NCI-H748 treated with DMSO at 0.1 percent for 48 hours (cell line): ENCODE data around the gene CLMN.

Source experiments
- DNase-seq: peaks from one replicate; lab custom pipeline; 2025; lab: John Stamatoyannopoulos, UW

CLMN gene, protein sequence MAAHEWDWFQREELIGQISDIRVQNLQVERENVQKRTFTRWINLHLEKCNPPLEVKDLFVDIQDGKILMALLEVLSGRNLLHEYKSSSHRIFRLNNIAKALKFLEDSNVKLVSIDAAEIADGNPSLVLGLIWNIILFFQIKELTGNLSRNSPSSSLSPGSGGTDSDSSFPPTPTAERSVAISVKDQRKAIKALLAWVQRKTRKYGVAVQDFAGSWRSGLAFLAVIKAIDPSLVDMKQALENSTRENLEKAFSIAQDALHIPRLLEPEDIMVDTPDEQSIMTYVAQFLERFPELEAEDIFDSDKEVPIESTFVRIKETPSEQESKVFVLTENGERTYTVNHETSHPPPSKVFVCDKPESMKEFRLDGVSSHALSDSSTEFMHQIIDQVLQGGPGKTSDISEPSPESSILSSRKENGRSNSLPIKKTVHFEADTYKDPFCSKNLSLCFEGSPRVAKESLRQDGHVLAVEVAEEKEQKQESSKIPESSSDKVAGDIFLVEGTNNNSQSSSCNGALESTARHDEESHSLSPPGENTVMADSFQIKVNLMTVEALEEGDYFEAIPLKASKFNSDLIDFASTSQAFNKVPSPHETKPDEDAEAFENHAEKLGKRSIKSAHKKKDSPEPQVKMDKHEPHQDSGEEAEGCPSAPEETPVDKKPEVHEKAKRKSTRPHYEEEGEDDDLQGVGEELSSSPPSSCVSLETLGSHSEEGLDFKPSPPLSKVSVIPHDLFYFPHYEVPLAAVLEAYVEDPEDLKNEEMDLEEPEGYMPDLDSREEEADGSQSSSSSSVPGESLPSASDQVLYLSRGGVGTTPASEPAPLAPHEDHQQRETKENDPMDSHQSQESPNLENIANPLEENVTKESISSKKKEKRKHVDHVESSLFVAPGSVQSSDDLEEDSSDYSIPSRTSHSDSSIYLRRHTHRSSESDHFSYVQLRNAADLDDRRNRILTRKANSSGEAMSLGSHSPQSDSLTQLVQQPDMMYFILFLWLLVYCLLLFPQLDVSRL

DNA sequence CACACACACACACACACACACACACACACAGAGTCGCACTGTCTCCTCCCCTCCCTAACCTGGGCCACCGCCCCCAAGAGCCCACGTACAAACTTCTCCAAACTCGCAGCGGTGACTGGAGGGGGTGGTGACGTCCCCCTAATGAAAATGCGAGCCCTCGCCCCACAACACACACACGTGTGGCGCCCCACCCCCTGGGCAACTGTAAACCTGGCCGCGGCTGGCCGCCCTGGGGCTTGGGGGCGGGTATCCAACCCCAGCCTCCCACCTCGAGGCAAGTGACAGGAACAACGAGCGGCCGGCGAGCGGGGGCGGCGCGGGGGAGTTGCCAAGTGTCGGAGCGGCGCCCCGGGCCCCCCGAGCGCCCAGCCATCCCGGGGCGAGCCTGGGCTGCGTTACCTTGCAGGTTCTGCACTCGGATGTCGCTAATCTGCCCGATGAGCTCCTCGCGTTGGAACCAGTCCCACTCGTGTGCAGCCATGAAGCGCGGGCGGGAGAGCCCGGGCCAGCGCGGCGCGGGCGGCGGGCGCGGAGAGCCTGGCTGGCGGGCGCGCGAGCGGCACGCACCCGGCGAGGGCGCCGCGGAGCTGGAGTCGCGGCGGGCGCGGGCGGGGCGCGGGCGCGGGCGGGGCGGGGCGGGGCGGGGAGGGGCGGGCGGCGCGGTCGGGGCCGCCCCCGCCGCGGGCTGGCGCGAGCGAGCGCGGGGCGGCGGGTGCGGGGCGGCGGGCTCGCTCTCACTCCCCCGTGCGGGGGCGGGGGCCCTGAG, at the start of gene CLMN:
TSS of gene CLMN (minus strand) at position 597 of the 766 bp plus-strand sequence. CDS start at position 481, 116 bp downstream.
- peak; percentile 65 for DNase-seq

DNA sequence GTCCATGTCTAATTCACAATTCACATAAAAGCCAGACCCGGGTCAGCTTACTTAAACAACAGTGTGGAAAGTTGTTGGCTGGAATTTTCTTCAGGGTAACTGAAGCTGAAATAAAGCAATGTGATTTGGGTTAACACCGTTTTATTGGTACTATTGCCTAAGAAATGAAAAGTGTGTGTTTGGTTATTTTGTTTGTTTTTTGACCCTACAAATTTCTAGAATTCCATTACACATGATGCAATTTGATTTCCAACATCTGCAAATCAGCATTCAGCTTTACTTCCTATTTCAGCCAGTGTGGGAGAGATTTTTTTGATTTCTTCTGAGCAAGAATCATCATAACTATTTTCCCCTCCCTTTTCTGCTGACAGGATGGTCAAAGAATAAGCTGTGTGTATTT, 45.7 kb upstream of the CLMN start:
- DNase-seq: no peak

DNA sequence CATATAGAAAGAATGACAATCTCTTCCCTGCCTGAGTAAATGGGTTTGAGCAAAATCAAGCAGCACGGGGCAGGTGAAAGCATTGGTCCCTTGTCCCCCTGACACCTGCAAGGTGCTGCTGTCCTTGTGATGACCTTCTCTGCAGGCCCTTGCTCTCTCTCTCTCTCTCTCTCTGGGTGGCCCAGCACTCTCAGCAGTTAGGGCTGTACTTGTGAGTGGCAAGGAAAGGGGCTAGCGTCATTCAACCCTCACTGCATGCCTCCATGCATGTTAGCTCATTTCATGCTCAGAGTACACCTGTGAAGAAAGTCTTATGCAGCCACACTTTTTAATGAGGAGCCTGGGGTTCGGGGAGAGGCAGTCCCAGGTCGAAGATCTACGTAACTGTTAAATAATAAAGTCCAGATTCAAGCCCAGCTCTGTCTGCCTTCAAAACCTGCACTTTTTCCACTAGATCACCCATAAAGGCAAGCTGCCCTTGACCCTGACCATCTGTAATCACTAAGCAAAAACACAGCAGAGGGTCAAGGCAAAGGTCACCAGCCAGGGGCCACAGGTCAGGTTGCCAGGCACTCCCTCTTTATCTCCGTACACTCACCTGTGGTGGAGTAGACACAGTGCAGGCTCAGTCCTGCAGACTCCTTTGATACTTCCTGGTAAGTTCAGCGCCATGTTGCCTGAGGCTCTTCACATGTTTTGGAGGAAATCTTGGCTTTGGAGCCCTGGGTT, 44.9 kb upstream of the CLMN start:
- no peak for DNase-seq

DNA sequence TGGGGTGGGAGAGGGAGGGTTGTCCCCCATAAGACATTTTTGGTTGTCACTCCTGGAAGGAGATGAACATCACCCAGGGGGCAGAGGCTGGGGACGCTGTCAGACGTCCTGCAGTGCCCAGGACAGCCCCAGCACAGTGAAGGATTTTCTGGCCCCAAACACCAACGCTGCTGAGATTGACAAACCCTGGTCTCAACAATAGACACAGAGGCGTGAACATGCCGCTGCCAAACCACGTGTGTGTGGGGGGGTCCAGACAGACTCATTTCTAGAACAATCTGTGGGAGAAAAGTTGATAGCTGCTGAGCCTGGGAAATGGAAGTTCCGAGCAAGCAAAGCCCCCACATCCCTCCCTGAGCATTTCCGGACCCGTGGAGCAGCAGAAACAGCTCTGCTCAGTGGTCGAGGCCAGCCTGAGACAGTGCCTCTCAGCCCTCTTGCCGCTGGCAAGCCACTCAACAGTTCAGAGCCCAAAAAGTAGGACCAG, 43.8 kb upstream of the CLMN start:
- DNase-seq: no peak

DNA sequence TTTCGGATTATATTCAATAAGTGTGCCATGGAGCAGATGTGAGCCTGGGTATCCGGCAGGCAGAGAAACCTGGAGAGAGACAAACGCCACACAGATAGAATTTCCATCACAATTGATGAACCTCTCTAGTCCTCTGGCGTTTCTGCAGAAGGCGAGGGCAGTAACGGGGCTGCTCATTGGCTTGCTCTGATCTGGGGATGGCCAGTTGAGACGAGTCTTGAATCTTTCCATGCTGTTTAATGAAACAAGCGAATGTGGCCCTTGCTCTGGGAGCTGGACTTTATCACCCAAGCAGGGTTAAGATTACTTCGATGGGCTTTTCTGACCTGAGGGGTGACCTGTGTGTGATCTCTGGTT, 42.4 kb upstream of the CLMN start:
- no peak for DNase-seq

DNA sequence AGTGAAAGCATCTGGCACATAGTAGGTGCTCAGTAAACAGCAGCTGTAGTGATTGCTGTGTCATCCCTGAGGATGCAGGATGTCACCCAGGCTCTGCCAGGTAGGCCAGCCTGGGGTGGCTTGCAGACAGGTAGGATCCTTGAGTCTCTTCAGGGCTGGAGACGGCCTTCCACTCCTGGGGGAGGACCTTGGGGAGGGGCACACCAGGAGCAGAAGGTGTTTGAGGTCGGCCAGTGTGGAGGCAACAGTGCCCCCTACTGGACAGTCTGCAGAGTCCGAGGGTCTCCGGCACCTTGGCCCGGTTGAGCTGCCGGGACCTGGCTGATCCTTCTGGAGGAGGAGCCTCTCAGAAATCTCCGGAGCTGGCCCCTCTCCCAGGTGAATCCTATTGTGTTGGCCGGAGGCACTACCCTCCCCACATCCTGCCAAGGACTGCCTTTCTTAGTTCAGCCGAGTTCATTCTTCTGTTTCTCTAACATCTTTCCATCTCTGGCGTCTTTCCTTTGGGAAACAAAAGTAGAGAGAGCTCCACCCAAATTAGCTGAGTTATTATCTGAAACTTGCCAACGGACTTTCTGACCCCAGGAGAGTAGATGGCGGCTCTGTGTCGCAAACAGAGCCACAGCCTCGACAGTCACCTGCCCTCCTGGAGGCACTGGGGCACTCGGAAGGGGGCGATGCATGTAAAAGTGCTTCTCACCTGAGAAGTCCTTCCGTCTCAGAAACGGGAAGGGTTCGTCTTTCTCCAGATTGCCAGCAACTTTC, 41.8 kb upstream of the CLMN start:
- no peak for DNase-seq

DNA sequence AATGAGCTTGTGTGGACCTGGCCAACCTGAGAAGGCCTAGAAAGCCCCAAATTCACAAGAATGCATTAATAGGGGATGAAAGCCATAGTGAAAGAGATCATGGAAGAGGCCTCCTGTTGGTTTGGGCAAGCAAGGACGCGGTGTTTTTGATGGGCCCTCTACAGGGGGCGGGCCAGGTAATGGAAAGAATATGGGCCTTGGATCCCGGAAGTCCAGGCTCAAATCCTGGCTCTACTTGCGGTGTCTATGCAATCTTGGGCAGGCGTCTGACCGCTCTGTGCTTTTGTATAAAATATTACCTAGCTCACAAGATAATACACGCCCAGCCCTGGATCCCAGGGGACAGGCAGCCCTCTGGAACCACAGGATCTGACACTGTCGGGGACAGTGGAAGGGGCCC, 41.1 kb upstream of the CLMN start:
- no peak for DNase-seq

DNA sequence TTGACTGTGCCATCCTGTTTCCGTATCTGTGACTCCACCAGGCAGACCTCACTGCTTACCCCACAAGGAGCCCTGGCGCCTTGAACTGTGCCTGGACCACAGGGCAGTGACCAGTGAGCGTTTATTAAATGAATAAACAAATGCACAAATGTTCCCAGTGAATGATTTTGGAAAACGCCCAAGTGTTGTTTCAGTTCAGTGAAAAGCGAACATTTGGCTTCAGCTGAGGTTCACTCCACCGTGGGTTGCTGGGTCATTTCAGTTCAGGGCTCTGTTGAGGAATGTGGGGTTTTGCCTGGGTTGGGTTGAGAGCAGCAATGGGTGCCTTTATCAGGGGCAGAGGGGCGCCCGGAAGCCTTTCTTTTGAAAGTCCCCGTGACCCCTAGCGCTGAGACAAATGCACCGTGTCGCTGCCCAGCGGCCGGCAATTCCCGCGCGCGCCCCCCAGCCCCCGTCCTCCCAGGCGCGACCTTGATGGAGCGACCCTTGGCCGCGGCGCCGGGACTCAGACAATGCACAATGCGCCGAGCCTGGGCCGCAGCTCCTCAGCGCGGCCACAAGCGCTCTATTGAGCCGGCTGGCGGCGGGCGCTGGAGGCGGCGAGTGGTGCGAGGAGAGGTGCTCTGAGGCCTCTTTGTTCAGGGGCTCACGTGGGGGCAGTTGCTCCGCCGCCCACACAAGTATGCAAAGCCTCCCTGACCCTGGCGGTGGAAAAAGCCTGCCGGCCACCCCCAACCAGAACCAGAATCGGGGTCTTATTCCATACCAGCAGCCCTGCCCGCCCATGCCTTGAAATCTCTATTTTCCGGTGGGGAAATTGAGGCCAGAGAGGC, 40.5 kb upstream of the CLMN start:
- DNase-seq: no peak

DNA sequence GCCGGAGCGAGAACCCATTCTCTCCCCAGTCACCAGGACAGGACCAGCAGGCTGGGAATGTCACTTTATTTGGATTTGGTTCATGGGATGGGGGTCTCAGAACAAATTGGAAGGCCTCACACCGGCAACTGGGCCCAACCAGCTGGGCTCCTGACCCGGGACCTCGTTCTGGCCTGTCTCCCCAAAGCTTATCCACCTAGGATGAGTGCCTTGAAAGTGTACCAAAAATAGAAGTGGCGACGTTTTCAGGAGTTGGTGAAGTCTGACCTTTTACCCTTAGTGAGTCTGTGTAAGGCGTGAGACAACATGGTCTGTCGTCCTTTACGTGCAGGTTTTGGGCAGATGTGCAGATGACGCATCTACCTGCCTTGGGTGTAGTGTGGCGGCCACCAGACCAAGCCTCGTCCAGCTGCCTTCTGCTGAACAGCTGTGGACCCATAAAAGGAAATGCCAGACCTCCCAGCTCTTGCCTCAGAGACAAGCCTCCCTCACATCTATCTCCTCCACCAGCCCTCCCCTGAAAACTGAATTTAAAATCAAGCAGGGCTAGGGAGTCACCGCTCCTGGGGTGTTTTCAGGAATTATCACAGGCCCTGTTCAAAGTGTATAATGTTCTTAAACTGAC, 36.6 kb upstream of the CLMN start:
- DNase-seq: no peak

DNA sequence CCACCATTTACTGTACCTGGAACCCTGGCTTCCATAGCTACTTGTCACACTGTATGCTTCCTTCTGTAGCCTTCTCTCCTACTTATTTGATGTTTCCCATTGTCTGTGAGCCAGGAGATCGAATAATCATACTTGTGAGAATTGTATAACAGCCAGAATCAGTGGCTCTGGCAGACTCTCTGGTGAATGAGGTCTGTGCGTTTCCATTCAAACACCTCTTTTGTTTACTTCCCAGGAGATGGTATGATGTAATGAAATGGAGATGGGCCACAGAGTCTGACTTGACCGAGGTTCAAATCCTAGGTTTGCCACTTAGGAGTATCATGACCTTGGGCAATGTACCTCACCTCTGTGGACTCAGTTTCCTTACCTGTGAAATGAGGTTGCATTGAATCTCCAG, 35.7 kb upstream of the CLMN start:
- DNase-seq: no peak

DNA sequence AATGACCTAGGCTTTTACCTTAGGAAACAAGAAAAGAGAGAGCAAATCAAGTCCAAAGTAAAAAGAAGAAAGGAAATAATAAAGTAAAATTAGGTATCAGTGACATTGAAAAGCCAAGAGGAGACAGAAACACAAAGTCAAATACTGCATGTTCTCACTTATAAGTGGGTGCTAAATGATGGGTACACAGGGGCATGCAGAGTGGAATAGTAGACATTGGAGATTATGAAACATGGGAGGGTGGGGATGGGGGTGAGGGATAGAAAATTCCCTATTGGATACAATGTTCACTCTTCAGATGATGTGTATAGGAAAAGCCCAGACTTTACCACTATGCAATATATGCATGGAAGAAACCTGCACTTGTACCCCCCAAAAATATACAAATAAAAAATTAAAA, 35.1 kb upstream of the CLMN start:
- DNase-seq: no peak

DNA sequence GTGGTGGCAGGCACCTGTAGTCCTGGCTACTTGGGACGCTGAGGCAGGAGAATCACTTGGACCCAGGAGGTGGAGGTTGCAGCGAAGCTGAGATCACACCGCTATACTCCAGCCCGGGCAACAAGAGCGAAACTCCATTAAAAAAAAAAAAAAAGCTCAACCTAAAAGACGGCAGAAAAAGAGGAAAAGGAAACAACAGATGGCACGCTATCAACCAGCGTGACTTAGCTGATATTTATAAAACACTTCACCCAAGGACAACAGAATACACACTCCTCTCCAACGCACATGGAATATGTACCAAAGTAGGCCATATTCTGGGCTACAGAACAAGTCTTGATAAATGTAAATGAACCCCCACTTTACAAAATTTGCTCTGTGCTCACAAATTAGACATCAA, 34.0 kb upstream of the CLMN start:
- DNase-seq: no peak

DNA sequence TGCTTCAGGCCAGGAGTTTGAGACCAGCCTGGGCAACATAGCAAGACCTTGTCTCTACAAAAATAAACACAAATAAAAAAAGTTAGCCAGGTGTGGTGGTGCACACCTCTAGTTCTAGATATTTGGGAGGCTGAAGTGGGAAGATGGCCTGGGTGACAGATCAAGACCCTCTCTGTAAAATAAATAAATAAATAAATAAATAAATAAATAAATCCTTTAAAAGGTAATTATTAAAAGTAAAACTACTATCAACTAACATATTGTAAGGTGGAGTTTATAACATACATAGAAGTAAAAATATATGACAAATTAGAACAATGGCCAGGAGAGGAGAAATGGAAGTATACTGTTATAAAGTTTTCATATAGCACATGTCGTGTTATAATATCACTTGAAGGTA, 33.3 kb upstream of the CLMN start:
- no peak for DNase-seq

DNA sequence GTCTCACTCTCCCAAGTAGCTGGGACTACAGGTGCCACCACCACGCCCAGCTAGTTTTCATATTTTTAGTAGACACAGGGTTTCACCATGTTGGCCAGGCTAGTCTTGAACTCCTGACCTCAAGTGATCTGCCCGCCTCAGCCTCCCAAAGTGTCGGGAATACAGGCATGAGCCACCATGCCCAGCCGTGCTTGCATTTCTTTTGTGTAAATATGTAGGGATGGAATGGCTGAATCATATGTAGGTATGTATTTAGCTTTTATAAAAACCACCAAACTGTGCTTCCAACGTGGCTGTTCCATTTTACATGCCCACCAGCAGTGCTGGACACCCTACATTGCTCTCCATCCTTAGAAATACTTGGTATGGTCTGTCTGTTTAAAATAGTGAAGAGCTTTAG, 32.8 kb upstream of the CLMN start:
- DNase-seq: no peak

DNA sequence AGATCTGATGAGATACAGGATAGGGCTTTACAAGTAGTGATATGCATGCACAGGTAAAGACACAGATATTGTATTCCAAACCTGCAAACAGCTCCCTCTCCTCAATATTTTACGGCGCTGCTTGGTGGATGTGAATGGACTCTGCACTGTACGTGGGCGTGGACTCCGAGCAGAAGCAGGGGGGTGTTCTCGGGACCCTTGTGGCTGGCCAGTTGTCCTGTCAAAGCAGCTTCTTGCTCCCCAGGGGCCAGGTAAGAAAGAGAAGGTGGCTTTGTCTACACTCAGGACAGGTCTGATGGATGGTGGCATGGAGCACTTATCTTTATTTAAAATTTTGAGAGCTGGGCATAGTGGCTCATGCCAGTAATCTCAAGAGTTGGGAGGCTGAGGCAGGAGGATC, 29.5 kb upstream of the CLMN start:
- DNase-seq: no peak

DNA sequence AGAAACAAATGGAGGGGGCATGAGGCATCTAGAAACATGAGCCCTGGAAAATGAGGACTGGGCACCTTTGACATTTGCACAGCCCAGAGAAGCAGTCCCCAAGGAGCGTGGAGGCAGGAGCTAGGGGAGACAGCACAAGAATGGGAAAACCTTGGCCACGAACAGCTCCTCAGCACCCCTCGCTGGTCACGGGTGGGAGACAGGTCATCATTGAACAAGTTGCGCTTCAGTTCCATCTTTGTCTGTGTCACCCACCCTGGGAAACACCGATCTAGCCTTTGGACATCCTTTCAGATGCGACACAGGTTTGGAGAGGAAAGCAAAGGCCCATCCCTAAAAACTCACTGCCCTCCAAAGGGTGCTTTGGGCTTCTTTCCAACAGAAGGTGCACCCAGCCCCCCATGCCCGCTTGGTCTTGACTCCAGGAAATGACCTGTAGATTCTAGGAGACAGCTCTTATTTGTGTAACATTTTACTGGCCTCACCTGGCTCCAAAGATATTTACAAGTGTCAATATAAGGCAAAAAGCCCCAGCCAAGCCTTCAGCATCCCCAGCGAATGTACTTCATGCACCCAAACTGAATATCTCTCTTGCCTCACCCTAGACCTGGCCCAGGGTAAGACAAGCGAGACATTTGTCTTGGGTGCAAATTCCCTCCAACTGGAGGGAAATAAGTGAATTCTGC, 28.8 kb upstream of the CLMN start:
- DNase-seq: no peak

DNA sequence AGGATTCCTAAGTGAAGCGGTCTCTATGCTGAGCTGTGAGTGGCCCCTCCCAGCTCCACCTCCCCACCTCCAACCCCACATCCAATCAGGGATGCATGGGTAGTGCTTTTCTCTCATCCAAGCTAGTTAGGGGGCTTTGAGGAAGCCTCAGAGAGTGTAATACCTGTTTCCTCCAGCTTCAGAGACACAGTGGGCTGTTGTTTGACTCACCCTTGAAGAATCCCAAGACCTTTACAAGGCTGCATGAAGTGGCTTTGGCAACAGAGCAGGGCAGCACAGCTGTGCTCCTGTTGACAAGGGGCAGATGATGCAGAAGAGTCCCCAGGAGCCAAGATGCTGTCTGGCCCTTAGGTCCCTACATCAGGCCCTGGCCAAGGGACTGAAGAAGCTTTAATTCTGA, 27.1 kb upstream of the CLMN start:
- no peak for DNase-seq

DNA sequence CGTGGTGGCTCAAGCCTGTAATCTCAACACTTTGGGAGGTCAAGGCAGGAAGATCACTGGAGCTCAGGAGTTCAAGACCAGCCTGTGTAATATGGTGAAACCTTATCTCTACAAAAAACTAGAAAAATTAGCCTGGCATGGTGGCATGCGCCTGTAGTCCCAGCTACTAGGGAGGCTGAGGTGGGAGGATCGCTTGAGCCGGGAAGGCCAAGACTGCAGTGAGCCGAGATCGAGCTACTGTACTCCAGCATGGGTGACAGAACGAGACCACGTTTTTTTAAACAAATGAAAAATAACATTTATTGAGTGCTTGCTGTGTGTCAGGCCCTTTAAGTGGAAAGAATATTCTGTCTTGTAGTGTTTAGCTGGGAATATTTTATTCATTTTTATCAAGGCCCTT, 26.6 kb upstream of the CLMN start:
- DNase-seq: no peak

DNA sequence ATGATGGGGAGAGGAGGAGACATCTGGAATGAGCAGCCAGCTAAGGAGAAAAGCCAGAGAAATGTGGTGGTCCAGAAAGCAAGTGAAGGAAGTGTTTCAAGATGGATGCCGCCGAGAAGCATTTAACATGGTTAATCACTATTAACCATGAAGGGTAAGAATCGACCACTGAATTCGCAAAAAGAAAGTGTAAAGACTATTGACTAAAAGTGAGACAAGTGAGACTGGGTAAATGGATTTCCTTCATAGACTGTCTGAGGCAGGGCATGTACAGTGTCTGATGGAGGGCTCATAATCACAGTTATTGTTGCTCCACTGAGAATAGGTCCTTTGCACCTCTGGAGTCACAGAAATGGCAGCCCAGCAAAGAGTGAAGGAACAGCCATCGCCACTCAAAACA, 25.3 kb upstream of the CLMN start:
- DNase-seq: no peak
